ENCODE data around the gene SLC35F4.

Gene SLC35F4

GRCh38 chr14:57845802-57846531, 19.9 kb downstream of the SLC35F4 start:
- in situ Hi-C loops (cut with MboI; ENCODE audit: low pct_unique_long_range_greater_than_20kb, low sequenced_read_pairs, unreplicated experiment) = no loop called here

DNA sequence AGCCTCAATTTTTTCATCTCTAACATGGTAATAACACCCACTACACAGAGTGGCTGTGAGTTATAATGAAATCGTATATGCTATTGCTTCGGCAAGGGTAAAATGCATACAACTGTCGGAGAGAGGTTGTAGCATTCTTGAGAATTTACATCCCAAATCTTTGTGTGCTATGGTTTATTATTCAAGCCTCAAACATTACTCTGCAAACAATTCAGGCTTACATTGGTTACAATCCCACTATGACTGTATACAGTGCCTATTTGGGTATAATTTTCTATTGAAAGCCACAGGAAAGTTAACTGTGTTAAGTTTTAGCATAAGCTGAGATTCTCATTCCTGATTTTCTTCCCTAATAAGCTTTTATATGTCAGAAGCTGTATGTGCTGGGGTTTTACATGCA, 20.6 kb downstream of the SLC35F4 start:
- no peak for DNase-seq (ENCODE audit: low spot score)
- in situ Hi-C loops (cut with MboI; ENCODE audit: low pct_unique_long_range_greater_than_20kb, low sequenced_read_pairs, unreplicated experiment) = no loop called here
- TF ChIP-seq CTCF (IDR thresholded peaks at IDR 0.05; ENCODE audit: extremely low read depth, insufficient read depth, missing control alignments) = no peak

More at GRCh38 chr14:57845802-57846531, 19.9 kb downstream of the SLC35F4 start:
- TF ChIP-seq CTCF (IDR thresholded peaks at IDR 0.05; ENCODE audit: extremely low read depth, insufficient read depth, missing control alignments) = no peak
- DNase-seq (ENCODE audit: low spot score) = no peak

- in situ Hi-C loops (cut with MboI; ENCODE audit: low pct_unique_long_range_greater_than_20kb, low sequenced_read_pairs, unreplicated experiment) = no loop called here
- TF ChIP-seq CTCF (IDR thresholded peaks at IDR 0.05; ENCODE audit: extremely low read depth, insufficient read depth, missing control alignments) = no peak
- no peak for DNase-seq (ENCODE audit: low spot score)
Measured at GRCh38 chr14:57837267-57837666, 28.6 kb downstream of the SLC35F4 start.

GRCh38 chr14:57835766-57836165, 30.1 kb downstream of the SLC35F4 start:
- in situ Hi-C loops (cut with MboI; ENCODE audit: low pct_unique_long_range_greater_than_20kb, low sequenced_read_pairs, unreplicated experiment) = no loop called here
- TF ChIP-seq CTCF (IDR thresholded peaks at IDR 0.05; ENCODE audit: extremely low read depth, insufficient read depth, missing control alignments) = no peak
- no peak for DNase-seq (ENCODE audit: low spot score)

GRCh38 chr14:57834961-57835360, 30.9 kb downstream of the SLC35F4 start:
- no peak for DNase-seq (ENCODE audit: low spot score)
- in situ Hi-C loops (cut with MboI; ENCODE audit: low pct_unique_long_range_greater_than_20kb, low sequenced_read_pairs, unreplicated experiment) = no loop called here
- no peak for TF ChIP-seq CTCF (IDR thresholded peaks at IDR 0.05; ENCODE audit: extremely low read depth, insufficient read depth, missing control alignments)

DNA sequence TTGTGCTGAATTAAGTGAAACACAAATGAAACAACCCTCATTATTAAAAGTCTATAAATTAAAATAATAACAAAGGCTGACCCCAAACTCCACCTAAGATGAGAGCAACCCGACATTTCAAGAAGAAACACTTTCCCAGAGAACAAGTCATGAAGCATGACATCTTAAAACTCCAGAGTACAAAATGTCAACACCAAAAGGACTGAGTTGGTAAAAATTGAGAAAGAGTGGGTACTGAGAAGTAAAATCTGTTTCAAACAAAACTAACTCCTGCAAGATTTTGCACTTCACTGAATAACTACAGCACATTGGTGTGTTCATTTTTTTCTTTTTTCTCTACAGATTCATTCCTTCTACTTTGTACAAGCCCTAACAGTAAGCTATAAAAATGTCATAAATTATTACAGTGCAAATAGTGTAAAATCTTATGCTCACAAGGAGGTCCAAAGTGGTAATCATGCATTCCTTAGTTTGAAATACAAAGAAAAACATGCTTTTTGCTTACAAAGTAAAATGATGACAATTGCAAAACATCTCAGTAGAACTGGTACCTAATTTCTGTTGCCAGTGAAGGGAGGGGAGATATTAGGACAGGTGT, 31.8 kb downstream of the SLC35F4 start:
- in situ Hi-C loops (cut with MboI; ENCODE audit: low pct_unique_long_range_greater_than_20kb, low sequenced_read_pairs, unreplicated experiment) = no loop called here
- no peak for TF ChIP-seq CTCF (IDR thresholded peaks at IDR 0.05; ENCODE audit: extremely low read depth, insufficient read depth, missing control alignments)
- no peak for DNase-seq (ENCODE audit: low spot score)
